ENCODE results near the gene RHOT1.
"Not testable (repeated sequence)": the region's sequence is repeated elsewhere in the genome, so short reads cannot be mapped to it uniquely, and the experiment has no call there.

RHOT1 gene

DNA sequence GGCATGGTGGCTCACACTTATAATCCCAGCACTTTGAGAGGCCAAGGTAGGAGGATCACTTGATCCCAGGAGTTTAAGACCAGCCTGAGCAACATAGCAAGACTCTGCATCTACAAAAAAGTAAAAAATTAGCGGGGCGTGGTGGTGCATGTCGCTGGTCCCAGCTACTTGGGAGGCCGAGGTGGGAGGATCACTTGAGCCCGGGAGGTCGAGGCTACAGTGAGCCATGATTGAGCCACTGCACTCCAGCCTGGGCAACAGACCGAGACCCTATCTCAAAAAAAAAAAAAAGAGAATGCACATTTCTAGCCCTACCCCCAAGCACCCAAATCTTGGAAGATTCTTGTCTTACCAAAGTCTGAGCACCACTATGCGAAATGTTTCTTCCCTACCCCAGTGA, 15.6 kb upstream of the RHOT1 start (continued):
- TF ChIP-seq, protein P1, sequence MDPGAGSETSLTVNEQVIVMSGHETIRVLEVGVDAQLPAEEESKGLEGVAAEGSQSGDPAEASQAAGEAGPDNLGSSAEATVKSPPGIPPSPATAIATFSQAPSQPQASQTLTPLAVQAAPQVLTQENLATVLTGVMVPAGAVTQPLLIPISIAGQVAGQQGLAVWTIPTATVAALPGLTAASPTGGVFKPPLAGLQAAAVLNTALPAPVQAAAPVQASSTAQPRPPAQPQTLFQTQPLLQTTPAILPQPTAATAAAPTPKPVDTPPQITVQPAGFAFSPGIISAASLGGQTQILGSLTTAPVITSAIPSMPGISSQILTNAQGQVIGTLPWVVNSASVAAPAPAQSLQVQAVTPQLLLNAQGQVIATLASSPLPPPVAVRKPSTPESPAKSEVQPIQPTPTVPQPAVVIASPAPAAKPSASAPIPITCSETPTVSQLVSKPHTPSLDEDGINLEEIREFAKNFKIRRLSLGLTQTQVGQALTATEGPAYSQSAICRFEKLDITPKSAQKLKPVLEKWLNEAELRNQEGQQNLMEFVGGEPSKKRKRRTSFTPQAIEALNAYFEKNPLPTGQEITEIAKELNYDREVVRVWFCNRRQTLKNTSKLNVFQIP (CRISPR knock-in tag; IDR thresholded peaks at IDR 0.05; ENCODE audit: borderline replicate concordance, low read depth) = no peak
- TF ChIP-seq ZFP3 (CRISPR knock-in tag; IDR thresholded peaks at IDR 0.05) (no peak), ZNF70 (CRISPR knock-in tag; IDR thresholded peaks at IDR 0.05) (no peak)
- TF ChIP-seq, protein P2, sequence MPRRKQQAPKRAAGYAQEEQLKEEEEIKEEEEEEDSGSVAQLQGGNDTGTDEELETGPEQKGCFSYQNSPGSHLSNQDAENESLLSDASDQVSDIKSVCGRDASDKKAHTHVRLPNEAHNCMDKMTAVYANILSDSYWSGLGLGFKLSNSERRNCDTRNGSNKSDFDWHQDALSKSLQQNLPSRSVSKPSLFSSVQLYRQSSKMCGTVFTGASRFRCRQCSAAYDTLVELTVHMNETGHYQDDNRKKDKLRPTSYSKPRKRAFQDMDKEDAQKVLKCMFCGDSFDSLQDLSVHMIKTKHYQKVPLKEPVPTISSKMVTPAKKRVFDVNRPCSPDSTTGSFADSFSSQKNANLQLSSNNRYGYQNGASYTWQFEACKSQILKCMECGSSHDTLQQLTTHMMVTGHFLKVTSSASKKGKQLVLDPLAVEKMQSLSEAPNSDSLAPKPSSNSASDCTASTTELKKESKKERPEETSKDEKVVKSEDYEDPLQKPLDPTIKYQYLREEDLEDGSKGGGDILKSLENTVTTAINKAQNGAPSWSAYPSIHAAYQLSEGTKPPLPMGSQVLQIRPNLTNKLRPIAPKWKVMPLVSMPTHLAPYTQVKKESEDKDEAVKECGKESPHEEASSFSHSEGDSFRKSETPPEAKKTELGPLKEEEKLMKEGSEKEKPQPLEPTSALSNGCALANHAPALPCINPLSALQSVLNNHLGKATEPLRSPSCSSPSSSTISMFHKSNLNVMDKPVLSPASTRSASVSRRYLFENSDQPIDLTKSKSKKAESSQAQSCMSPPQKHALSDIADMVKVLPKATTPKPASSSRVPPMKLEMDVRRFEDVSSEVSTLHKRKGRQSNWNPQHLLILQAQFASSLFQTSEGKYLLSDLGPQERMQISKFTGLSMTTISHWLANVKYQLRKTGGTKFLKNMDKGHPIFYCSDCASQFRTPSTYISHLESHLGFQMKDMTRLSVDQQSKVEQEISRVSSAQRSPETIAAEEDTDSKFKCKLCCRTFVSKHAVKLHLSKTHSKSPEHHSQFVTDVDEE (CRISPR knock-in tag; IDR thresholded peaks at IDR 0.05) = no peak

DNA sequence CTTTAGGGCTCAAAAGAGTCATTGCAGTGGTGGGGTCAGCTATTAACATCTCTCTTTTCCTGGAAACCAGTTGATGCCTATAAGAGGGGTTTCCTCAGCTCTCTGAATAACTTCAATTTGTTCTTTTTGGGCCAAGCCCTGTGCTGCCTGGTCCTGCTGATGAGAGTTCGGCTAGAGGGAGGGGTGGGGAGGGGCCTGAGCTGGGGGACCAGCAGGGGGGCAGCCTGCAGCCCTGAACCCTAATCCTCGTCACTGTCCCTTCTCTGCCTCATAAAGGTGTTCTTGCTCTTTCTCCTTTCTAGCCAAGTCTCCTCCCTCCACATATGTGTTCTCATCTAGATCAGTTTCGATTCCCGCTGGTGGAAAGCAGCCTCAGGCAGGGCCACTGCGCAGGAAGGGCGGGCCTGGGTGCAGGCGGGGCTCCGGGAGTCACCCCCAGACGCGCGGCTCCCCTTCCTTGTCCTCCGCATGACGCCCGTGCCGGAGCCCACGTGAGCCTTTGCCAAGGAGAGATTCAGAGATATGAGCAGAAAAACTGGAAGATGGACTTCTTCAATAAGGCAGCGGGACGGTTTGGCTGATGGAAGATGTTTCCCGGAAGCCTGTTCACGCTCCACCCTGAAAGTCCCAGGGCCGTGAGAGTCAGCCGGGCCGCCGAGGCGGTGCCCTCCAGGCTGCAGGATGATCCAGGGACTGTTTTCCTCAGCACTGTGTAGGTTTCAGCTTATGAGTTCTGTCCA, 15.0 kb upstream of the RHOT1 start:
- TF ChIP-seq ZFP3 (CRISPR knock-in tag; IDR thresholded peaks at IDR 0.05) (no peak), PPARA (CRISPR knock-in tag; IDR thresholded peaks at IDR 0.05; ENCODE audit: borderline replicate concordance) (no peak), ZNF70 (CRISPR knock-in tag; IDR thresholded peaks at IDR 0.05) (no peak), ARNTL (CRISPR knock-in tag; IDR thresholded peaks at IDR 0.05; ENCODE audit: borderline replicate concordance, low read depth) (no peak), RARB (CRISPR knock-in tag; IDR thresholded peaks at IDR 0.05) (no peak)
- TF ChIP-seq, protein P2 (CRISPR knock-in tag; IDR thresholded peaks at IDR 0.05) = no peak
- TF ChIP-seq, protein P3, sequence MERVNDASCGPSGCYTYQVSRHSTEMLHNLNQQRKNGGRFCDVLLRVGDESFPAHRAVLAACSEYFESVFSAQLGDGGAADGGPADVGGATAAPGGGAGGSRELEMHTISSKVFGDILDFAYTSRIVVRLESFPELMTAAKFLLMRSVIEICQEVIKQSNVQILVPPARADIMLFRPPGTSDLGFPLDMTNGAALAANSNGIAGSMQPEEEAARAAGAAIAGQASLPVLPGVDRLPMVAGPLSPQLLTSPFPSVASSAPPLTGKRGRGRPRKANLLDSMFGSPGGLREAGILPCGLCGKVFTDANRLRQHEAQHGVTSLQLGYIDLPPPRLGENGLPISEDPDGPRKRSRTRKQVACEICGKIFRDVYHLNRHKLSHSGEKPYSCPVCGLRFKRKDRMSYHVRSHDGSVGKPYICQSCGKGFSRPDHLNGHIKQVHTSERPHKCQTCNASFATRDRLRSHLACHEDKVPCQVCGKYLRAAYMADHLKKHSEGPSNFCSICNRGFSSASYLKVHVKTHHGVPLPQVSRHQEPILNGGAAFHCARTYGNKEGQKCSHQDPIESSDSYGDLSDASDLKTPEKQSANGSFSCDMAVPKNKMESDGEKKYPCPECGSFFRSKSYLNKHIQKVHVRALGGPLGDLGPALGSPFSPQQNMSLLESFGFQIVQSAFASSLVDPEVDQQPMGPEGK (CRISPR knock-in tag; IDR thresholded peaks at IDR 0.05; ENCODE audit: borderline replicate concordance) = 0 out of 2 replicates have a peak, but pooled peaks have one; percentile 46
- TF ChIP-seq, protein P1 (CRISPR knock-in tag; IDR thresholded peaks at IDR 0.05; ENCODE audit: borderline replicate concordance, low read depth) = no peak
- peak; percentile 98 for ATAC-seq

DNA sequence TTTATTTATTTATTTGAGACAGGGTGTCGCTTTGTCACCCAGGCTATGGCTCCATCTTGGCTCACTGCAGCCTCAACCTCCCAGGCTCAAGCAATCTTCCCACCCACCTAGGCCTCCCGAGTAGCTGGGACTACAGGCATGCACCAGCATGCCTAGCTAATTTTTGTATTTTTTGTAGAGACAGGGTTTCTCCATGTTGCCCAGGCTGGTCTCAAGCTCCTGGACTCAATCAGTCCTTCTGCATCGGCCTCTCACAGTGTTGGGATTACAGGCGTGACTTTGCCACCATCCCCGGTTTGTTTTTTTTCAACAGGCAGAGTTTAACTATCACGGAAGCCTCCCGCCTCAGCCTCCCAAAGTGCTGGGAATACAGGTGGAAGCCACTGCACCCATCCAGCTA, 13.8 kb upstream of the RHOT1 start:
- ATAC-seq = not testable (repeated sequence)

DNA sequence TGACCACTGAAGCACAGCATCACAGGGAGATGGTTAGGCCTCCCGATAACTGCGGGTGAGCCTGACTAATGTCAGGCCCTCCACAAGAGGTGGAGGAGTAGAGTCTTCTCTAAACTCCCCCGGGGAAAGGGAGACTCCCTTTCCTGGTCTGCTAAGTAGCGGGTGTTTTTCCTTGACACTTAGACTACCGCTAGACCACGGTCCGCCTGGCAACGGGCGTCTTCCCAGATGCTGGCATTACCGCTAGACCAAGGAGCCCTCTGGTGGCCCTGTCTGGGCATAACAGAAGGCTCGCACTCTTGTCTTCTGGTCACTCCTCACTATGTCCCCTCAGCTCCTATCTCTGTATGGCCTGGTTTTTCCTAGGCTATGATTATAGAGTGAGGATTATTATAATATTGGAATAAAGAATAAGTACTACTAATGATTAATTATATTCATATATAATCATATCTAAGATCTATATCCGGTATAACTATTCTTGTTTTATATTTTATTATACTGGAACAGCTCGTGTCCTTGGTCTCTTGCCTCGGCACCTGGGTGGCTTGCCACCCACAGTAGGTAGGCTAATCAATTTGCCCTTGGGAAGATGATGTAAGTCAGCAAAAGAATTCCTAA, 6.7 kb upstream of the RHOT1 start:
- not testable (repeated sequence) for ATAC-seq

DNA sequence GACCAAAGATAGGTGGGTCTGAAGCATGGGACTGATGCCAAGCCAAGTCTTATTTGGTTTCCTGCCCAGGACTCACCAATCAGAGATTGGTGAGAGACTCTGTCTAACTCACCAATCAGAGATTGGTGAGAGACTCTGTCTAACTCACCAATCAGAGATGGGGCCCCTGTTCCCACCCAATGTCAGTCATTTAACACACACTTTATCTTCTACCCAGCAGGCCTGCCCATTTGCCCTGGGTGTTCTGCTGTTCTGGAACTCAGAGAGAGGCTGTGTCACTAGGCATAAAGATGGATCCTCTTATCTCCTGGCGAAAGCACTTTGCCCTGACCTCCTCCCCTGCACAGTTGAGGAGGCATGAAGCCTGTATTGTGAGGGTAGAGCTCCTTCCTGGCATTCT, 5.4 kb upstream of the RHOT1 start:
- no peak; the same call in 2 of the 3 replicates for ATAC-seq
- TF ChIP-seq, protein P4, sequence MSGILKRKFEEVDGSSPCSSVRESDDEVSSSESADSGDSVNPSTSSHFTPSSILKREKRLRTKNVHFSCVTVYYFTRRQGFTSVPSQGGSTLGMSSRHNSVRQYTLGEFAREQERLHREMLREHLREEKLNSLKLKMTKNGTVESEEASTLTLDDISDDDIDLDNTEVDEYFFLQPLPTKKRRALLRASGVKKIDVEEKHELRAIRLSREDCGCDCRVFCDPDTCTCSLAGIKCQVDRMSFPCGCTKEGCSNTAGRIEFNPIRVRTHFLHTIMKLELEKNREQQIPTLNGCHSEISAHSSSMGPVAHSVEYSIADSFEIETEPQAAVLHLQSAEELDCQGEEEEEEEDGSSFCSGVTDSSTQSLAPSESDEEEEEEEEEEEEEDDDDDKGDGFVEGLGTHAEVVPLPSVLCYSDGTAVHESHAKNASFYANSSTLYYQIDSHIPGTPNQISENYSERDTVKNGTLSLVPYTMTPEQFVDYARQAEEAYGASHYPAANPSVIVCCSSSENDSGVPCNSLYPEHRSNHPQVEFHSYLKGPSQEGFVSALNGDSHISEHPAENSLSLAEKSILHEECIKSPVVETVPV (CRISPR knock-in tag; IDR thresholded peaks at IDR 0.05) = no peak
- TF ChIP-seq, protein P2 (CRISPR knock-in tag; IDR thresholded peaks at IDR 0.05) = no peak
- TF ChIP-seq BACH2 (CRISPR knock-in tag; IDR thresholded peaks at IDR 0.05; ENCODE audit: borderline replicate concordance) = no peak
- TF ChIP-seq ZC3H10 (CRISPR knock-in tag; IDR thresholded peaks at IDR 0.05) = no peak
- no peak for TF ChIP-seq ARNTL (CRISPR knock-in tag; IDR thresholded peaks at IDR 0.05; ENCODE audit: borderline replicate concordance, low read depth)
- no peak for TF ChIP-seq TCF4 (CRISPR knock-in tag; IDR thresholded peaks at IDR 0.05; ENCODE audit: borderline replicate concordance)
- TF ChIP-seq, protein P3 (CRISPR knock-in tag; IDR thresholded peaks at IDR 0.05; ENCODE audit: borderline replicate concordance) = no peak

Measured in SK-N-SH treated with all-trans-retinoic acid at 6 μM for 48 hours (cell line).